IPS-11a (cell line): ENCODE results near the gene DNASE1L2.
A peak's percentile ranks its signal among the peaks of the same experiment; 100 is the strongest.
"Not testable (repeated sequence)": the region's sequence is repeated elsewhere in the genome, so short reads cannot be mapped to it uniquely, and the experiment has no call there.

Experiments
- H3K4me3 ChIP-seq: one replicate; pipeline ENCODE4 v1.5.1; 2013; ENCODE audit warnings: low read depth, low read length, control low read depth

DNASE1L2 gene

DNA sequence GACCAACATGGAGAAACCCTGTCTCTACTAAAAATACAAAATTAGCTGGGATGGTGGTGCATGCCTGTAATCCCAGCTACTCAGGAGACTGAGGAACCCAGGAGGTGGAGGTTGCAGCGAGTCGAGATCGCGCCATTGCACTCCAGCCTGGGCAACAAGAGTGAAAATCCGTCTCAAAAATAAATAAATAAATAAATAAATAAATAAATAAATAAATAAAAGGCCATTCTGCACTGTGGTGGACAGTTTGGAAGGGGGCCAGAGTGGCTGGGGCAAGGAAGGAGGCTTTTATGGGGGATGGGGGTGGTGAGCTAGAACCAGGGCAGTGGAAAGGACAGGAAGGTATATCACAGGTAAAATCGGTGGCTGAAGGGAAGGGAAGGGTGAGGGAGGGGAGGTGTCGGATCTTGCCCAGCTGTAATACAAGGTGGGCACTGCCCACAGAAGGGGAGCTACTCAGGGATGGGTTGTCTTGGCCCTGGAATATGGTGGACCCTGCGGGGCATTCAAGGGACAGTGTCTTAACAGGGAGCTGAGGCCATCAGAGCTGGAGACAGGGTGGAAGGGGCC, 33.0 kb upstream of the DNASE1L2 start:
- H3K4me3 ChIP-seq, result not testable (repeated sequence)

DNA sequence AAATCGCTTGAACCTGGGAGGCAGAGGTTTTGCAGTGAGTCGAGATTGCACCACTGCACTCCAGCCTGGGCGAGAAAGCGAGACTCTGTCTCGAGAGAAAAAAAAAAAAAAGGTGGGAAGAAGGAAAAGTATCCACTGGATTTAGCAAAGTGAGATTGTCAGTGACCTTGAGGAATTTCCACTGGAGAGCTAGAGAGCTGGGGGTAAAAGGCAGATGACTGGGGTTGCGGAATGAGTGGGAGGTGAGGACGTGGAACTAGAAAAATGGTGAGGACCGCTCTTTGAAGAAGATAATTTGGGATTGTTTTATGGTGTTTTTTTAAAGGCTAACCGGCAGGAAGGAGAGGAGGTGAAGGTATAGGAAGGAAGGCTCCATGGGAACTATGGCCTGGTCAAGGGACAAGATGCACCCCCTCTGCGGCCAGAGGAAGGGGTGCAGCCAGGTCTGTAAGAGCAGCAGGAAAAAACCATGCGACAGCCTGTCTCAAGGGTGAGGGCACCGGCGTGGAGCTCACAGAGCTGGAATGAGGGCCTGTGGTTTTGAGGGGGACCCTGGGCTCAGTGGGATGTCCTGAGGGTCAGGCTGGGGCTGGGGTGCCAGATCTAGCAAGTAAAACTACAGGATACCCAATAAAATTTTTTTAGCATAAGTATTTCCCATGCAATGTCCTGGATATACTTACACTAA, 31.7 kb upstream of the DNASE1L2 start:
- H3K4me3 ChIP-seq, result peak overlapping the region; percentile 89

DNA sequence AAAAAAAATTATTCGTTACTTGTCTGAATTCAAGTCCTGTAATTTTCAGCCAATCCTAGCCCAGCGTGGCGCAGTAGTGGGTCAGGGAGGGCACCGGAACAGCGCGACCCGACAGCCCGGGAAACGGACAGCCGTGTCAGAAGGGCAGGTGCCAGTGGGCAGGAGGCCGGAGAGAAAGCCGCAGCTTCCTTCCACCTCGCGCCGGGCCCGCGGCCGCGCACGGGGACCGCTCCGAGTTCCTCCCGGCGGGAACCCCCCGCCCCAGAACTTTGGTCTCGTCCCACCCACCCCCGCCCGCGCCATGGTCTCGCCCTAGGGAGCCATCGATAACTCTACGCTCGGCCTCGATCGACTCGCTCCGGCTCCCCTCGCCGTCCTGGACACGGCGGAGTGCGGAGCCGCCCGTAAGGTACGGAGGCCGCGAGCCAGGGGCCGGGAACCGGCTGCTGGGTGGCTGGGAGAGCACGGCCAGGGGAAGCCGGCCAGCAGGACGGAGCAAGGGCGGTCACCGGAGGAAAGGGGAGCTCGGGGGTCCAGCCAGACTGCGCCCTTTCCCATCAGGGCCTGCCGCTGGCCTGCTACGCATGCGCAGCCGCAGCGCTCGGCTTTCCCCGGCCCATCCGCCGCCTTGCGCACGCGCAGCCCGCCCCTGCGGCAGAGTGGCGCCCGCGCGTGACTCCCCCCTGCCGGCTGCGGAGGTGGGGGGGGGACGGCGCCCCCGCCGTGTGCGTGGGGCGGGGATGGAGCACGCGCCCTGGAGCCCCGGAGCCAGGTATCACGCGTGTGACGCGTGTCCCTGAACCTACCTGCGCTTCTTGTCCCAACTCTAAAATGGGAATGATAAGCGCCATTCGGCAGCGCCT, 30.9 kb upstream of the DNASE1L2 start, which contains the start of gene MLST8:
Gene MLST8 (plus strand): TSS at position 351 of the 863 bp plus-strand sequence. CDS start 632 bp downstream, outside the sequence.
- peak within 1 kb of the TSS; percentile 89 for H3K4me3 ChIP-seq

DNA sequence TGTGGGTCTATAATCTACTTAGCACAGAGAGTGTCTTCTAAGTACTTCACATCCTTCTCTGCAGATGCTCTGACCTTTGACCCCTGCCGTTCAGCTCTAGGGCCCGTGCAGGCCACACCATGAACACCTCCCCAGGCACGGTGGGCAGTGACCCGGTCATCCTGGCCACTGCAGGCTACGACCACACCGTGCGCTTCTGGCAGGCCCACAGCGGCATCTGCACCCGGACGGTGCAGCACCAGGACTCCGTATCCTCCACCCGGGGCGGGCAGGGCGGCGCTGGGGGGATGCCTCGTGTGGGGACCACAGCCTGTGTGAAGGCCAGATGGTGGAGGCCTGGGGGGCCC, 30.3 kb upstream of the DNASE1L2 start:
- H3K4me3 ChIP-seq, result peak overlapping the region; percentile 89

DNA sequence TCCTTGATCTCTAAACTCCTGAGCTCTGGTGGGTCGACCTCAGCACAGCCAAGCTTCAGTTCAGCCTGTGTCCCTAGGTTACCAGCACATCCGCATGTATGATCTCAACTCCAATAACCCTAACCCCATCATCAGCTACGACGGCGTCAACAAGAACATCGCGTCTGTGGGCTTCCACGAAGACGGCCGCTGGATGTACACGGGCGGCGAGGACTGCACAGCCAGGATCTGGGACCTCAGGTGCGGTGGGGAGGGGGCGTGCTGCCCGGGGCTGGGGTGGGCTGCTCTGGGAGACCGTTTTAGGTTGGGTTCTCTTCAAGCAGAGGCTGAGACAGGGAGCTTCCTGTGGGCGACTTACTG, 29.8 kb upstream of the DNASE1L2 start:
- H3K4me3 ChIP-seq, result peak overlapping the region; percentile 89

GRCh38 chr16:2206780-2207433, 29.3 kb upstream of the DNASE1L2 start:
- no peak overlapping the region for H3K4me3 ChIP-seq

DNA sequence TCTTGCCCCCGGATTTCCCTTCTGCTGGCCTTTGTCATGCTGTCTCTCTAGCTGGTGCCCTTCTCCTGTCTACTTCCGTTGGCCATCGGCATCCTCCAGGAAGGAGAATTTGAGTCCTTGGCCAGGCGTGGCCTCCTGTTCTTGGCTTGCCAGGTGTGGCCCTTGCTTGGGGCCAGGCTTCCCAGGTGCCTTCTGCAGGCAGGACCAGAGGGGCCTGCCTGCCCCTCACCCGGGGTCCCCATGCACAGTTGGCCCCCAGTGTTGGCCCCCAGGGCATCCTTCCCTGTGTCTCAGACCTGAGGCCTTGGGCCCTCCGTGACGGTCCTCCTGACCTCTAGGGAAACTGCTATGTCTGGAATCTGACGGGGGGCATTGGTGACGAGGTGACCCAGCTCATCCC, 28.4 kb upstream of the DNASE1L2 start:
- no peak overlapping the region for H3K4me3 ChIP-seq

DNA sequence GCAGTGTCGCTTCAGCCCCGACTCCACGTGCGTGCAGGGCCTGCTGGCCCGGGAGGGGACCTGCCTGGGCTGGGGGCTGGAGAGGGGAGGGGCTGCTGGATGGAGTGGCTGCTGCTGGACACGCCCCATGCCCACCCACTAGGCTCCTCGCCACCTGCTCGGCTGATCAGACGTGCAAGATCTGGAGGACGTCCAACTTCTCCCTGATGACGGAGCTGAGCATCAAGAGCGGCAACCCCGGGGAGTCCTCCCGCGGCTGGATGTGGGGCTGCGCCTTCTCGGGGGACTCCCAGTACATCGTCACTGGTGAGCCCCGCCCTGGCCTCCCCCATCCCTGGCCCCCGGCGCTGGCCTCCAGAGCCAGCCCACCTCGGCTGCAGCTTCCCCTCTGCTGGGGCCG, 27.9 kb upstream of the DNASE1L2 start:
- H3K4me3 ChIP-seq, result no peak overlapping the region

DNA sequence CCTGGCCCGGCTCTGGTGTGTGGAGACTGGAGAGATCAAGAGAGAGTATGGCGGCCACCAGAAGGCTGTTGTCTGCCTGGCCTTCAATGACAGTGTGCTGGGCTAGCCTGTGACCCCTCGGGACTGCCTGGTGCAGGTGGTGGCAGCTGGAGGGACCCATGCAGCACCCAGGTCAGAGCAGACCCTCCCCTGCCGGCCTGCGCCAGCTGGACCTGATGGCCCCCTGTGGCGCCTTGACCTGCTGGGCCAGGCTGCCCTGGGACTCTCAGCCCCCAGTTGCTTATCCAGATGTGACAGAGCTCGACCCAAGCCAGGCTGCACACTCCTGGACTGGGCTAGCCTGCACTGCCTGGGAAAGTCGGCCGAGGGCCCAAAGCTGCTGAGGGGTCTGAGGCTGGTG, 27.5 kb upstream of the DNASE1L2 start:
- H3K4me3 ChIP-seq, result no peak overlapping the region

DNA sequence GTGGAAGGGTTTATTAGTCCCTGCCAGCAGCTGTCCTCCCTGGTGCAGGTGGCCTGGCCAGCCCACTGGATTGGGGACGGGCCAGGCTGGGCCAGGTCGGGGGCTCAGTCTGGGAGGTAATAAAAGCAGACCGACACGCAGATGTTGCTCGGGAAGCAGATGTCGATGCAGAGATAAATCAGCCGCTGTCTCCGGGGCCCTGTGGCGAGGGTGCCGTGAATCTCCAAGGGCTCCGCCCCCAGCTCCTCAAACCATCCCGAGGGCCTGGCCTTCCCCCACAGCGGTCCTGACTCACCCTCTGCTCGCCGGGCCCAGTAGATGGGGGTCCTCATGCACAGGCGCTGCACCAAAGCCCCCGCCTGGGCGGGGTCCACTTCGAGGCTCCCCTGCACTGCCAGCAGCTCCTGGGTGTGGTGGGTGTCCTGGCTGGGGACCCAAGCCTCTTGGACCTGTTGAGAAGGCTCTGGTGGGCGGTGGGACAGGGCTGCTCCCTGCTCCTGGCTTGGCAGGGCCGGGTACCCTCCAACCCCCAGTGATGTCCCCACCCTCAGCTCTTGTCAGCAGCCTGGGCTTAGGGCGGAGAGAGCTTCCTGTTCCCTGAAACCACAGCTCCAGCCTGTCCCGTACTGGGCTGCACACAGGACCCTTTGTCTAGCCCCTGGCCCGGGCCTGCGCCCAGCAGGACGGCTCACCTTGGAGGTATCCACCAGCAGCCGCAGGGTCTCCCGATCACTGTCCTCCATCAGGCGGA, 26.8 kb upstream of the DNASE1L2 start:
- no peak overlapping the region for H3K4me3 ChIP-seq

DNA sequence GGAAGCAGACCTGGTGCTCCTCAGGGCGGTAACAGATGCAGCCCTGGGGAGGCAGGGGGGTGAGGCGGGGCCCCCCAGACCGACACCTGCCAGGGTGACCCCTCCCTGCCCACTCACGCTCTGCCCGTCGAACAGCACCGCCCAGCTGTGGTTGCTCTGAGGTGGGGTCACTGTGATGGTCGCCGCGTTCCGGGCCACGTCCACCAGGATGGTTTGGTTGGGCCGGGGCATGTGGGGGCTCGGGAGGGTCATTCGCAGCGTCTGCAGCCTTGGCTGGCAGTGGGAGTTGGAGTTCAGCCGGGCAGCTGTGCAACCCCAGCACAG, 26.3 kb upstream of the DNASE1L2 start:
- H3K4me3 ChIP-seq, result no peak overlapping the region

GRCh38 chr16:2210386-2211365, 25.6 kb upstream of the DNASE1L2 start, which contains the start of gene BRICD5:
Gene BRICD5, minus strand, starts transcription at chr16:2210863. Its CDS starts 30 bp downstream, at chr16:2210833.
- no peak within 1 kb of the TSS for H3K4me3 ChIP-seq

DNA sequence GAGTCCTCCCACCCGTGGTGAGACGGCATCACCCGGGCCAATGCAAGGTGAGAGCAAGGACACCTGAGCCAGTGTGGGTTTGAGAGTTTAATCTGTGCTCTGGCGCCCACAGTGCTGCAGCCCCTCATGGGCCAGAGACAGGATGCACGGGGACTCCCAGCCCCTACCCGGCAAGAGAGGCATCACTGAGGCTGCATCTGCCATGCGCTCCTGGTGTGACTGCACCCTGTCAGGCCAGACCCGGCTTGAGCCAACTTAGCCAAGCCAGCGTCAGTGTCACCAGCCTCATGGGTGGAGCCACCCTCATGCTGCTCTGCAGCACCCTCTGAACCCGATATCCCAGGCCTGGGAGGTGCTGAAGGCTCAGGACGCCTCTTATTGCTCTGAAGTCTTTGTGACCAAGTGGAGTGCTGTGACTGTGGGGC, 24.3 kb upstream of the DNASE1L2 start:
- no peak overlapping the region for H3K4me3 ChIP-seq

DNA sequence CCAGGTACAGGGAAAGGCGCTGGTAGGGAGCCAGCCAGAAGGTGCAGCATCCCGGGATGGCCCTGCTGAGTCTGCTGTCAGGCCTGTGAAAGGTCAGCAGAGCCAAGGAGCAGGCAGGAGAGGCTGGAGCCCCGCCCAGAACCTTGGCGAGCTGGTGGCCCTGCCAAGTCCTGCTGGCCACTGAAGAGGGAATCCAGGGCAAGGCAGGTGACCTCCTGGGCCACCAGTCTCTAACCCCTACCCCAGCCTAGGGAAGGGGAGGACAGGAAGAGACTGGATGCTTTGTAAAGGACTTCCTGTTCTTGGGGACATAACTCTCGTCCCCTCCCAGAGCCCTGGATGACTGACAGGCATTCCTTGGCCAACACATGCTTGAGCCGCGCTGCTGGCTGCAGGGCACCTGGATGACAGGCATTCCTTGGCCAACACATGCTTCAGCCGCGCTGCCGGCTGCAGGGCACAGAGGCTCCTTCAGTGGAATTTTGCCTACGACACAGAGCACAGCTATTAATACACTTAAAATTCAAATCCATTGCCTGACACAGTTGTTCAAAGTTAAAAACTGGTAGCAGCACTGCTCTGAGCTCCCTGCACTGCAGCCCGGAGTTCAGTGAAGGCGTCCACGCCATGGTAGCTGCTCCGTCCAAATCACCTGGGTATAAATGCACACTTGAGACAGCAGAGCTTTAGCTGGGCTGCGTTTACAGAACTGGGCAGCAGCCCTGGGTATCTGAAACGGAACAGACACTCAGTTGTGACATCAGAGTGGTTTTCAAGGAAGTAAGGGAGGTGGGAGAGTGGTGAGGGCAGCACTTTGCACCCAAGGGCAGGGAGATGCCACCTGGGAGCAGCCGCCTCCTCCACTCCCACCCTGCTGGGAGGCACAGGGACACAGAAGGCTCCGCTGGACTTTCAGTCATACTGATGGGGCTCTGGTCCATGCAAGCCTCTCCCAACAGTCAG, 23.6 kb upstream of the DNASE1L2 start:
- no peak overlapping the region for H3K4me3 ChIP-seq

GRCh38 chr16:2213817-2214718, 22.2 kb upstream of the DNASE1L2 start:
- H3K4me3 ChIP-seq, result peak overlapping the region; percentile 90

- peak within 1 kb of the TSS; percentile 90 for H3K4me3 ChIP-seq
Measured at GRCh38 chr16:2214719-2214968, 21.6 kb upstream of the DNASE1L2 start, which contains the start of gene PGP. Gene PGP, minus strand, starts transcription at chr16:2214840. Its CDS starts 63 bp downstream, at chr16:2214777.

DNA sequence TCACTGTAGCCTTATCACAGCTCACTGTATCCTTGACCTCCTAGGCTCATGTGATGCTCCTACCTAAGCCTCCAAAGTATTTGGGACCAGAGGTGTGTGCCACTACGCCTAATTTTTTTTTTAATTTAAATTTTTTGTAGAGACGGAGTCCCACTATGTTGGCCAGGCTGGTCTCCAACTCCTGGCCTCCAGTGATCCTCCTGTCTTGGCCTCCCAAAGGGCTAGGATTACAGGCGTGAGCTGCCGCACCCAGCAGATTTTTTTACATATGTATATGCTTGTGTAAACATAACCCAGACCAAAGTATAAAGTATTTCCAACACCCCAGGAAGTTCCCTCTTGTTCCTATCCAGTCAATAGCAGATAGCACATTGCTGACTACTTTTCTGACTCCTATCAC, 19.9 kb upstream of the DNASE1L2 start:
- no peak overlapping the region for H3K4me3 ChIP-seq
